LoVo (cell line): Measurements from ENCODE around the gene TRIM8.

Experiments
- DNase-seq: peaks from one replicate; pipeline ENCODE4 v3.0.0-alpha.2; 2016; ENCODE audit warnings: low spot score

TRIM8 gene

GRCh38 chr10:102701796-102702195, 57.5 kb downstream of the TRIM8 start:
- no peak for DNase-seq

GRCh38 chr10:102702742-102703141, 58.5 kb downstream of the TRIM8 start:
- no peak for DNase-seq

- no peak for DNase-seq
Measured at GRCh38 chr10:102704915-102705314, 60.6 kb downstream of the TRIM8 start.

- no peak for DNase-seq
Measured at GRCh38 chr10:102705531-102705930, 61.3 kb downstream of the TRIM8 start.
